ENCODE data around the gene PLCD3.

PLCD3 gene

DNA sequence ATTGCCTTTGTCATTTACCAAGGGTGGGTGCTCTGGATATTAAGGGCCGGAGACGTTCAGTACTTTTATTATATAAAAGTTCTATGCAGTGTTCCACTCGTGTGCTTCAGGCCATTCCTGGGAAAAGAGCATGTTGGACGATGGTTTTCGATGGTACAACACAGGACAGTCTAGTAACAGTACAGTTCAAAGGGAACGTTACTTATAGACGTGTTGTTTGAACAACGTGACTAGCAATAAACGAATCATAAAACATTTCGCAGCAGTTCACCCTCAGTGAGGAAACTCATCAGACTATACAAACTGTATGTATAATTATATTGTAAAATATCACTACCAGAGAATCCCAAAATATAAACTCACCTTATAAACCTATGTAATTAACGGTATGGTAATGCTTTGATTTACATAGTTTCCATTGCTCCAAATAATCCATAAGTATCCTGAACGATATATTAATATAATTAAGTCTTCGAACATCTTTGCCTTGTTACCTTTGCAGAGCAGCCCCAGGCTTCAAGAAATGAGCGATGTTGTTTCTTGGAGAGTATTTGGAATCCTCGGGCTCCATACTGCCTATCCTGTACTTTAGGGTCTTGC, 70.6 kb downstream of the PLCD3 start:
- Histone ChIP-seq H3K4me2 (ENCODE audit: low read length, poor library complexity, severe bottlenecking) (peak overlapping the region; percentile 67), H2AK5ac (ENCODE audit: low read length, severe bottlenecking) (no peak overlapping the region), H3K9me3 (ENCODE audit: control insufficient read depth, low read length) (no peaks in the 10 kb centered on the region), H3K23ac (ENCODE audit: low read length in 2 of 2) (no peak overlapping the region), H3K9ac (ENCODE audit: low read length) (peak overlapping the region; percentile 98), H3K79me1 (replicated peaks; ENCODE audit: low read length, poor library complexity, severe bottlenecking) (peaks cover 10% of the 10 kb centered on the region), H2AFZ (ENCODE audit: low read depth, low read length) (no peak overlapping the region), H3K18ac (ENCODE audit: low read depth in 1 of 2, low read length in 2 of 2) (peak overlapping the region in 1 of 2 experiments; percentile 11), H3K27me3 (ENCODE audit: control insufficient read depth in 1 of 2, insufficient read depth in 1 of 2, low read length in 2 of 2) (no peaks in the 10 kb centered on the region), H2BK12ac (ENCODE audit: low read length in 2 of 2) (no peak overlapping the region), H3K4me1 (ENCODE audit: control insufficient read depth, insufficient read depth, low read depth, low read length) (peaks cover 8% of the 10 kb centered on the region), H3K14ac (ENCODE audit: low read length in 2 of 2) (no peak overlapping the region), H3K27ac (ENCODE audit: low read length, poor library complexity, severe bottlenecking) (peak overlapping the region; percentile 93), H3K36me3 (ENCODE audit: control insufficient read depth in 1 of 2, insufficient read depth in 2 of 2, low read depth in 1 of 2, low read length in 2 of 2) (peaks cover 0 to 10% of the 10 kb centered on the region in 2 experiments), H4K91ac (ENCODE audit: low read length) (no peak overlapping the region), H3K4me3 (ENCODE audit: insufficient read depth in 1 of 2, low read depth in 1 of 2, low read length in 2 of 2) (peak overlapping the region; percentile 38 to 96), H2BK5ac (ENCODE audit: low read depth, low read length, poor library complexity, severe bottlenecking) (no peak overlapping the region), H3K4ac (ENCODE audit: low read depth in 1 of 2, low read length in 2 of 2) (no peak overlapping the region), H2BK15ac (ENCODE audit: low read depth, poor library complexity, severe bottlenecking) (no peak overlapping the region), H2BK120ac (ENCODE audit: low read depth, low read length) (no peak overlapping the region), H4K8ac (ENCODE audit: low read length) (no peak overlapping the region)
- DNase-seq = no peak
- WGBS = 25% methylated on average over 9 of the region's 15 CpGs

DNA sequence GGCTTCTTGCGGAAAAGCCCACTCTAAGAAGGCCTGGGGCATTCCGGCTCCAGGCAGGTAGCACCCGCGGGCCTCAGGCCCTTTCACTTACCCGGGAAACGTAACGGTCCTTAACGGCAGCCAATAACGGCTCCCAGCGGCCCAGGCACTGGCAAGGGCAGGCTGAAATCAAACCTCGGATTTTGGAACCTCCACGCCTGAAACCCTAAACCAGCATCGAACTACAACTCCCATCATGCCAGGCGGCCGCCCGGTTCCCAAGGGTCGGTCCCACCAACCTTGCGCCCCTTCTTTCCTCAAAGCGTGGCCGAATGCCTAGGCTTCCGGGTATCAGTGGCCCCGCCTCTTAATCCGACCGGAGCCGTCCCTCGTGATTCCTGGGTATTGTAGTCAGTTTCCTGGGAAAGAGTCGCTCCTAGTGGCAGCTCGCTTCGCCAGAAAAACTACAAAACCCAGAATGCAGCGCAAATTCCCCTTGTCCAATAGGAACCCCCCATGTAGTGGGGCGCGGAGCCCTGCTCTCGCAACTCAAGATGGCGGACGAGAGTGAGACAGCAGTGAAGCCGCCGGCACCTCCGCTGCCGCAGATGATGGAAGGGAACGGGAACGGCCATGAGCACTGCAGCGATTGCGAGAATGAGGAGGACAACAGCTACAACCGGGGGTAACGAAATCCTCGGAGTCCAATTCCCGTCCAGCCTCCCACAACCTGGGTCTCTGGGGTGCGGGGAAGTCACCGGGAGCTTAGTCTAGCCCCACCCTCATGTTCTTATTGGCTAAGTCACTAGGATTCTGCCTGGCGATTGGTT, 71.3 kb downstream of the PLCD3 start, which contains the start of gene NMT1:
Gene NMT1 (plus strand): TSS at position 521 of the 809 bp plus-strand sequence. CDS start 13 bp downstream, at position 534.
- Histone ChIP-seq H3K4me3 (ENCODE audit: insufficient read depth in 1 of 2, low read depth in 1 of 2, low read length in 2 of 2) (peak within 1 kb of the TSS; percentile 79 to 96), H3K4me1 (ENCODE audit: control insufficient read depth, insufficient read depth, low read depth, low read length) (peaks cover 6% of the 10 kb centered on the region), H3K79me1 (replicated peaks; ENCODE audit: low read length, poor library complexity, severe bottlenecking) (peaks cover 10% of the 10 kb centered on the region), H2BK15ac (ENCODE audit: low read depth, poor library complexity, severe bottlenecking) (no peak within 1 kb of the TSS), H3K4ac (ENCODE audit: low read depth in 1 of 2, low read length in 2 of 2) (peak within 1 kb of the TSS; percentile 49 to 97), H4K8ac (ENCODE audit: low read length) (peak within 1 kb of the TSS; percentile 86), H3K18ac (ENCODE audit: low read depth in 1 of 2, low read length in 2 of 2) (peak within 1 kb of the TSS; percentile 62 to 100), H4K91ac (ENCODE audit: low read length) (peak within 1 kb of the TSS; percentile 48), H3K4me2 (ENCODE audit: low read length, poor library complexity, severe bottlenecking) (peak within 1 kb of the TSS; percentile 80), H2AFZ (ENCODE audit: low read depth, low read length) (peak within 1 kb of the TSS; percentile 86), H3K36me3 (ENCODE audit: control insufficient read depth in 1 of 2, insufficient read depth in 2 of 2, low read depth in 1 of 2, low read length in 2 of 2) (peaks cover 0 to 10% of the 10 kb centered on the region in 2 experiments), H3K27ac (ENCODE audit: low read length, poor library complexity, severe bottlenecking) (peak within 1 kb of the TSS; percentile 93), H3K23ac (ENCODE audit: low read length in 2 of 2) (peak within 1 kb of the TSS in 1 of 2 experiments; percentile 93), H2BK120ac (ENCODE audit: low read depth, low read length) (no peak within 1 kb of the TSS), H2BK5ac (ENCODE audit: low read depth, low read length, poor library complexity, severe bottlenecking) (peak within 1 kb of the TSS; percentile 57), H3K27me3 (ENCODE audit: control insufficient read depth in 1 of 2, insufficient read depth in 1 of 2, low read length in 2 of 2) (no peaks in the 10 kb centered on the region), H3K9me3 (ENCODE audit: control insufficient read depth, low read length) (no peaks in the 10 kb centered on the region), H2AK5ac (ENCODE audit: low read length, severe bottlenecking) (peak within 1 kb of the TSS; percentile 52), H2BK12ac (ENCODE audit: low read length in 2 of 2) (no peak within 1 kb of the TSS), H3K14ac (ENCODE audit: low read length in 2 of 2) (peak within 1 kb of the TSS in 1 of 2 experiments; percentile 99), H3K9ac (ENCODE audit: low read length) (peak within 1 kb of the TSS; percentile 98)
- DNase-seq = peak; percentile 100
- WGBS = under 1% methylated on average over 49 of the region's 50 CpGs

DNA sequence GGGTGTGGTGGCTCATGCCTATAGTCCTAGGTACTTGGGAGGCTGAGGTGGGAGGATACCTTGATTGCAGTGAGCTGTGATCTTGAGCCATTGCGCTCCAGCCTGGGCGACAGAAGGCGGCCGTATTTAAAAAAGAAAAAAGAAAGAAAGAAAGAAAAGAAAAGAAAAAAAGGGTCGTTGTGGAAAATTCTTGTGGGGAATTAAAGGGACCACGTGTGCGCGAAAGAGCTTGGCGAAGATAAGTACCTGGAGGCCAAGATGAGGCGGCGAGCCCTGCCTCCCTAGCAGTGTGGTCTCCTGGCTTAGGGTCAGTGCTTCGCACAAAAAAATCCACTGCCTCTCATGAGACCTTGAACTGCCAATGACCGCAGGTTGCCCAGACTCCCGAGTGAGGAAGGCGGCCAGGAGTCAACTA, 71.9 kb downstream of the PLCD3 start:
- no peak overlapping the region for H3K23ac ChIP-seq (ENCODE audit: low read length in 2 of 2)
- H2BK120ac ChIP-seq (ENCODE audit: low read depth, low read length) = no peak overlapping the region
- peak overlapping the region; percentile 80 for H3K4me2 ChIP-seq (ENCODE audit: low read length, poor library complexity, severe bottlenecking)
- H4K91ac ChIP-seq (ENCODE audit: low read length) = no peak overlapping the region
- H3K4ac ChIP-seq (ENCODE audit: low read depth in 1 of 2, low read length in 2 of 2) = peak overlapping the region; percentile 49 to 95
- peaks cover 6% of the 10 kb centered on the region for H3K4me1 ChIP-seq (ENCODE audit: control insufficient read depth, insufficient read depth, low read depth, low read length)
- H2BK5ac ChIP-seq (ENCODE audit: low read depth, low read length, poor library complexity, severe bottlenecking) = no peak overlapping the region
- peak overlapping the region; percentile 79 to 96 for H3K4me3 ChIP-seq (ENCODE audit: insufficient read depth in 1 of 2, low read depth in 1 of 2, low read length in 2 of 2)
- H3K79me1 ChIP-seq (replicated peaks; ENCODE audit: low read length, poor library complexity, severe bottlenecking) = peaks cover 13% of the 10 kb centered on the region
- peak overlapping the region; percentile 56 to 93 for H3K18ac ChIP-seq (ENCODE audit: low read depth in 1 of 2, low read length in 2 of 2)
- no peak overlapping the region for H2BK12ac ChIP-seq (ENCODE audit: low read length in 2 of 2)
- peaks cover 0 to 10% of the 10 kb centered on the region in 2 experiments for H3K36me3 ChIP-seq (ENCODE audit: control insufficient read depth in 1 of 2, insufficient read depth in 2 of 2, low read depth in 1 of 2, low read length in 2 of 2)
- 18% methylated on average over 15 of the region's 15 CpGs for WGBS
- DNase-seq = no peak
- H3K9ac ChIP-seq (ENCODE audit: low read length) = peak overlapping the region; percentile 98
- peak overlapping the region; percentile 52 for H2AK5ac ChIP-seq (ENCODE audit: low read length, severe bottlenecking)
- peak overlapping the region; percentile 78 for H4K8ac ChIP-seq (ENCODE audit: low read length)
- peak overlapping the region; percentile 30 for H2AFZ ChIP-seq (ENCODE audit: low read depth, low read length)
- H3K27ac ChIP-seq (ENCODE audit: low read length, poor library complexity, severe bottlenecking) = peak overlapping the region; percentile 70
- H3K14ac ChIP-seq (ENCODE audit: low read length in 2 of 2) = peak overlapping the region in 1 of 2 experiments; percentile 72
- H2BK15ac ChIP-seq (ENCODE audit: low read depth, poor library complexity, severe bottlenecking) = no peak overlapping the region
- no peaks in the 10 kb centered on the region for H3K9me3 ChIP-seq (ENCODE audit: control insufficient read depth, low read length)
- H3K27me3 ChIP-seq (ENCODE audit: control insufficient read depth in 1 of 2, insufficient read depth in 1 of 2, low read length in 2 of 2) = no peaks in the 10 kb centered on the region

Measured in mesenchymal stem cell (in vitro differentiated cells and primary cell).